AG10803 (cell line): ENCODE results near the gene INPP5J.

Experiments used
- DNase-seq: peaks from one replicate; pipeline ENCODE4 v3.0.0; 2010; ENCODE audit warnings: low read depth
- H3K4me3 ChIP-seq: 2 replicates; pipeline ENCODE4 v1.5.1; 2011; ENCODE audit warnings: mild to moderate bottlenecking, low read length, control low read depth
- CTCF ChIP-seq: conservative IDR thresholded peaks from 2 replicates; pipeline ENCODE4 v1.5.1; 2011; ENCODE audit warnings: mild to moderate bottlenecking, low read length, control low read depth, inconsistent platforms

Gene INPP5J

GRCh38 chr22:31177420-31178162 lies 54.8 kb downstream of the INPP5J start:
- H3K4me3 ChIP-seq = no peak overlapping the region
- TF ChIP-seq CTCF = peak; percentile 41
- peak; percentile 98 for DNase-seq

GRCh38 chr22:31178859-31179258 lies 56.1 kb downstream of the INPP5J start:
- DNase-seq = no peak
- no peak for TF ChIP-seq CTCF
- H3K4me3 ChIP-seq = no peak overlapping the region

GRCh38 chr22:31179345-31179744 lies 56.6 kb downstream of the INPP5J start:
- TF ChIP-seq CTCF = no peak
- peak; percentile 76 for DNase-seq
- H3K4me3 ChIP-seq = no peak overlapping the region

GRCh38 chr22:31184015-31184414 lies 61.2 kb downstream of the INPP5J start:
- no peak overlapping the region for H3K4me3 ChIP-seq
- no peak for DNase-seq
- TF ChIP-seq CTCF = no peak
